ENCODE data around the gene ZNF274. TPM values are rescaled to one million over a fixed set of nuclear protein-coding genes. Genes with fewer than 3 reads are reported as not detected.

The ZNF274 gene
- total RNA-seq, 4 donors from 2014 or later: 26.8 to 70.2 (median 36.5) TPM

- Histone ChIP-seq H3K27ac (no peak overlapping the region), H3K36me3 (peaks cover 99% of the 10 kb centered on the region), H3K27me3 (no peaks in the 10 kb centered on the region), H3K4me1 (no peaks in the 10 kb centered on the region), H3K4me3 (no peak overlapping the region), H3K9me3 (peaks cover 93% of the 10 kb centered on the region)
- WGBS: 87% methylated on average over 6 of the region's 6 CpGs
- DNase-seq (ENCODE audit: low spot score in 2 of 2): no peak
- no peak for TF ChIP-seq CTCF (IDR thresholded peaks at IDR 0.05)
- TF ChIP-seq EP300 (IDR thresholded peaks at IDR 0.05): no peak
- TF ChIP-seq POLR2AphosphoS5 (IDR thresholded peaks at IDR 0.05): no peak
- TF ChIP-seq POLR2A (IDR thresholded peaks at IDR 0.05): no peak
These were observed 14.2 kb downstream of the ZNF274 start for GRCh38 chr19:58196901-58197616.

- Histone ChIP-seq H3K36me3 (peaks cover 93% of the 10 kb centered on the region), H3K4me3 (no peak overlapping the region), H3K27me3 (no peaks in the 10 kb centered on the region), H3K4me1 (no peaks in the 10 kb centered on the region), H3K27ac (no peak overlapping the region), H3K9me3 (peaks cover 97% of the 10 kb centered on the region)
- 34% methylated on average over 37 of the region's 49 CpGs for WGBS
- TF ChIP-seq POLR2AphosphoS5 (IDR thresholded peaks at IDR 0.05): no peak
- no peak for TF ChIP-seq CTCF (IDR thresholded peaks at IDR 0.05)
- TF ChIP-seq EP300 (IDR thresholded peaks at IDR 0.05): no peak
- no peak for TF ChIP-seq POLR2A (IDR thresholded peaks at IDR 0.05)
- DNase-seq (ENCODE audit: low spot score in 2 of 2): no peak
These were observed 21.1 kb downstream of the ZNF274 start for GRCh38 chr19:58203814-58204475.

GRCh38 chr19:58204566-58204965 is 21.7 kb downstream of the ZNF274 start:
- Histone ChIP-seq H3K9me3 (peaks cover 97% of the 10 kb centered on the region), H3K27me3 (no peaks in the 10 kb centered on the region), H3K27ac (no peak overlapping the region), H3K4me1 (no peaks in the 10 kb centered on the region), H3K4me3 (no peak overlapping the region), H3K36me3 (peaks cover 93% of the 10 kb centered on the region)
- TF ChIP-seq POLR2AphosphoS5 (IDR thresholded peaks at IDR 0.05) (no peak), EP300 (IDR thresholded peaks at IDR 0.05) (no peak), POLR2A (IDR thresholded peaks at IDR 0.05) (no peak), CTCF (IDR thresholded peaks at IDR 0.05) (no peak)
- WGBS: 41% methylated on average over 15 of the region's 15 CpGs
- DNase-seq (ENCODE audit: low spot score in 2 of 2): no peak

GRCh38 chr19:58209577-58209976 is 26.7 kb downstream of the ZNF274 start:
- H3K27me3 ChIP-seq: no peaks in the 10 kb centered on the region
- no peaks in the 10 kb centered on the region for H3K4me1 ChIP-seq
- H3K9me3 ChIP-seq: peaks cover 97% of the 10 kb centered on the region
- TF ChIP-seq POLR2A (IDR thresholded peaks at IDR 0.05) (no peak), POLR2AphosphoS5 (IDR thresholded peaks at IDR 0.05) (no peak), EP300 (IDR thresholded peaks at IDR 0.05) (no peak)
- no peak for DNase-seq (ENCODE audit: low spot score in 2 of 2)
- H3K4me3 ChIP-seq: no peak overlapping the region
- peaks cover 93% of the 10 kb centered on the region for H3K36me3 ChIP-seq
- no peak overlapping the region for H3K27ac ChIP-seq
- WGBS: 94% methylated on average over 8 of the region's 8 CpGs

- Histone ChIP-seq H3K27me3 (no peaks in the 10 kb centered on the region), H3K4me3 (no peak overlapping the region), H3K9me3 (peaks cover 96% of the 10 kb centered on the region), H3K36me3 (peaks cover 64% of the 10 kb centered on the region), H3K4me1 (no peaks in the 10 kb centered on the region), H3K27ac (no peak overlapping the region)
- 98% methylated on average over 17 of the region's 17 CpGs for WGBS
- TF ChIP-seq POLR2AphosphoS5 (IDR thresholded peaks at IDR 0.05) (no peak), POLR2A (IDR thresholded peaks at IDR 0.05) (no peak), CTCF (IDR thresholded peaks at IDR 0.05) (no peak), EP300 (IDR thresholded peaks at IDR 0.05) (no peak)
- DNase-seq (ENCODE audit: low spot score in 2 of 2): no peak
These were observed 29.6 kb downstream of the ZNF274 start for GRCh38 chr19:58212336-58213074.
